ENCODE results near the gene SNRK.

The SNRK gene

GRCh38 chr3:43344520-43344919 is 58.2 kb downstream of the SNRK start:
- Histone ChIP-seq H3K9me3 (ENCODE audit: control insufficient read depth, low read length) (no peaks in the 10 kb centered on the region), H2AFZ (no peak overlapping the region), H3K27me3 (ENCODE audit: control insufficient read depth, insufficient read depth, low read length) (no peaks in the 10 kb centered on the region), H3K4me3 (ENCODE audit: low read depth, low read length) (no peak overlapping the region), H3K36me3 (ENCODE audit: control insufficient read depth, insufficient read depth, low read length) (no peaks in the 10 kb centered on the region), H3K27ac (no peak overlapping the region), H3K79me2 (peaks cover 3% of the 10 kb centered on the region), H3K4me1 (no peaks in the 10 kb centered on the region), H3K9ac (no peak overlapping the region), H3K4me2 (ENCODE audit: low read length) (no peak overlapping the region)
- no peak for TF ChIP-seq CTCF (IDR thresholded peaks at IDR 0.05)

- H3K4me2 ChIP-seq (ENCODE audit: low read length) = no peak overlapping the region
- no peak overlapping the region for H3K9ac ChIP-seq
- no peak overlapping the region for H3K4me3 ChIP-seq (ENCODE audit: low read depth, low read length)
- H3K79me2 ChIP-seq = peaks cover under 1% of the 10 kb centered on the region
- no peak overlapping the region for H3K27ac ChIP-seq
- H3K4me1 ChIP-seq = no peaks in the 10 kb centered on the region
- no peaks in the 10 kb centered on the region for H3K27me3 ChIP-seq (ENCODE audit: control insufficient read depth, insufficient read depth, low read length)
- no peak for TF ChIP-seq CTCF (IDR thresholded peaks at IDR 0.05)
- H3K36me3 ChIP-seq (ENCODE audit: control insufficient read depth, insufficient read depth, low read length) = no peaks in the 10 kb centered on the region
- no peaks in the 10 kb centered on the region for H3K9me3 ChIP-seq (ENCODE audit: control insufficient read depth, low read length)
- no peak overlapping the region for H2AFZ ChIP-seq
Observed at GRCh38 chr3:43345246-43345645, 58.9 kb downstream of the SNRK start.

- H3K4me1 ChIP-seq = no peaks in the 10 kb centered on the region
- H3K9ac ChIP-seq = no peak overlapping the region
- no peaks in the 10 kb centered on the region for H3K36me3 ChIP-seq (ENCODE audit: control insufficient read depth, insufficient read depth, low read length)
Observed at GRCh38 chr3:43345877-43346276, 59.5 kb downstream of the SNRK start.

GRCh38 chr3:43346978-43347749 is 60.8 kb downstream of the SNRK start:
- H3K4me3 ChIP-seq (ENCODE audit: low read depth, low read length) = no peak overlapping the region
- no peak overlapping the region for H2AFZ ChIP-seq
- H3K79me2 ChIP-seq = no peaks in the 10 kb centered on the region
- no peaks in the 10 kb centered on the region for H3K9me3 ChIP-seq (ENCODE audit: control insufficient read depth, low read length)
- TF ChIP-seq CTCF (IDR thresholded peaks at IDR 0.05) = no peak
- H3K36me3 ChIP-seq (ENCODE audit: control insufficient read depth, insufficient read depth, low read length) = no peaks in the 10 kb centered on the region
- no peak overlapping the region for H3K9ac ChIP-seq
- H3K4me2 ChIP-seq (ENCODE audit: low read length) = no peak overlapping the region
- H3K4me1 ChIP-seq = no peaks in the 10 kb centered on the region
- no peak overlapping the region for H3K27ac ChIP-seq
- H3K27me3 ChIP-seq (ENCODE audit: control insufficient read depth, insufficient read depth, low read length) = no peaks in the 10 kb centered on the region

More at GRCh38 chr3:43345877-43346276, 59.5 kb downstream of the SNRK start:
- H3K27me3 ChIP-seq (ENCODE audit: control insufficient read depth, insufficient read depth, low read length) = no peaks in the 10 kb centered on the region
- no peak overlapping the region for H3K27ac ChIP-seq
- no peaks in the 10 kb centered on the region for H3K79me2 ChIP-seq
- H2AFZ ChIP-seq = no peak overlapping the region
- no peak for TF ChIP-seq CTCF (IDR thresholded peaks at IDR 0.05)
- H3K4me3 ChIP-seq (ENCODE audit: low read depth, low read length) = no peak overlapping the region
- H3K9me3 ChIP-seq (ENCODE audit: control insufficient read depth, low read length) = no peaks in the 10 kb centered on the region
- no peak overlapping the region for H3K4me2 ChIP-seq (ENCODE audit: low read length)

GRCh38 chr3:43347774-43348173 is 61.4 kb downstream of the SNRK start:
- no peaks in the 10 kb centered on the region for H3K79me2 ChIP-seq
- H3K9me3 ChIP-seq (ENCODE audit: control insufficient read depth, low read length) = peaks cover 3% of the 10 kb centered on the region
- H3K36me3 ChIP-seq (ENCODE audit: control insufficient read depth, insufficient read depth, low read length) = no peaks in the 10 kb centered on the region
- no peak overlapping the region for H2AFZ ChIP-seq
- H3K9ac ChIP-seq = no peak overlapping the region
- no peak overlapping the region for H3K4me3 ChIP-seq (ENCODE audit: low read depth, low read length)
- H3K4me2 ChIP-seq (ENCODE audit: low read length) = no peak overlapping the region
- H3K27ac ChIP-seq = no peak overlapping the region
- no peaks in the 10 kb centered on the region for H3K4me1 ChIP-seq
- no peak for TF ChIP-seq CTCF (IDR thresholded peaks at IDR 0.05)
- no peaks in the 10 kb centered on the region for H3K27me3 ChIP-seq (ENCODE audit: control insufficient read depth, insufficient read depth, low read length)

Data from parathyroid adenoma (tissue), 2 donors.